Activated T-cell treated with anti-CD3 and anti-CD28 coated beads, Interleukin-2, amount 50 U/mL, for 1 hour (primary cell): ENCODE results near the gene SNED1.

Experiments used
- DNase-seq: peaks from one replicate; pipeline ENCODE4 v3.0.0-alpha.2; 2020

Gene SNED1

DNA sequence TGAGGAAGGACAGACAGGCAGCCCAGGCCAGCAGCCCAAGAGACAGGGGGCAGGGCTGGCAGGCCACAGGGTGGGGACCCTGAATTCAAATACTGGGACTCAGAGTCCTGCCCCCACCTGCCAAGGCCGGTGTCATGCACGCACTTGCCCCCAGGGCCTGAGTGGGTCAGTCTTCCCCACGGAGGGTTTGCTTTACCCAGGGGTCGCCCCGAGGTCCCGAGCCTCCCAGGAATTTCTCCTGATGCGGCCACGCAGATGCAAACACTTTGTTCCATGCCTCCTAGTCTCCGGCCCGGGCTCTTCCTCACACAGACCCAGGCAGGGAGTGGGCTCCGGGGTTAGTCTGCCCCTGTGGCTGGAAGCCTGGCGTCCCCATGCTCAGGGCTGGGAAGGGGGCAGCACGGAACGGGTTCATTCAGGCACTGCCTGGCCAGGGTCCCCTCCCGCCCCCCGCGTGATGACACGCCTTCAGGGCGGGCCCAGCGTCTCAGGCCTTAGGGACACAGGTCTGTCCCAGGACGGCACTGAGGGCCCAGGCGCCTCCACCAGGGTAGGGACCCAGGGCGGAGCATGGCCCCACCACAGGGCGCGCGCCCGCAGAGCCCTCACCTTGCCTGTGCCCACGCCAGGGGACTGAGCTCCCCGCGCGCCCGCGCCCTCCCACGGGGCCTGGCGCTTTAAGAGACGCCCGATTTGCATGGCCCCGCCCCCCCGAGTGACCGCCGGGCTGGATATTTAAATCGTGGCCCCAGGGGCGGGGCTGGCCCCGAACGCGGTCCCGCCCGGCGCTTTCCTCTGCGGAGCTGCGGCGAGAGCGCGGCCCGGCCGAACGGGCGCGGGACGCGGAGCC, at the start of gene SNED1:
Gene SNED1 (plus strand): TSS at position 763 of the 850 bp plus-strand sequence. CDS start 220 bp downstream, outside the sequence.
- DNase-seq: peak; percentile 72

DNA sequence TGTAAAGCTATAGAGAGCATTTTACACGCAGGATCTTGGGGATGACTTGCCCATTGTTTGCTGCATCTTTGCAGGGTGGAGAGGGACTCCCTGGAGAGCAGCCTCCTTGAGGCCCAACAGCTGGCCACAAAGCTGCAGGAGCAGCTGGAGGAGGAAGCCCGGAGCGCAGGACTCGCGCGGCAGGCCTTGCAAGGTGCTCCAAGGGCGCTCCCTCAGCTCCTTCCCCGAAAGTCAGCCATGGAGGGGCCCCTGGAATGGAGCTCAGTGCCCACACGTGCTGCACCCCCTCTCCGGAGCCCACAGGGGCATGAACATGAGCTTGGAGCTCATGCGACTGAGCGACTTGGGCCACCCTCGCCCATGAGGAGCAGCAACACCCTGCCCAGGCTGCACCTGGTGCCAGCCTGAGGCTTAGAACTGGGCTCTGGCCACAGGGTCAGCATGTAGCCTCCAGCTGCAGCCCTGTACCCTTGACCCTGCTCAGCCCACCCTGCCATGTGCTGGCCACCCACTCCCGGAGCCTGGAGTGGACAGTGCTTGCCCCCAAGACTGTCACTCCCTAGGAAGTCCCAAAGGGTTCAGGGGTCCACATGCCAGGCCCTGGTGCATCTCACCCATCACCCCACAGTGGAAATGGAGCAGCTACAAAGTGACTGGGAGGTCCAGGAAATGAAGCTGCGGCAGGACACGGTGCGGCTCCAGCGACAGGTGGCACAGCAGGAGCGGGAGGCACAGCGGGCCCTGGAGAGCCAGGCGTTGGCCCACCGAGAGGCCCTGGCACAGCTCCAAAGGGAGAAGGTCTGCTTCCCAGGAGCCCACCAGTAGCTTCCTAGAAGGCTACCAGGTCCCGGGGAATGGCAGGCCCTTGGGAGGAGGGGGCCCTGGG, 49.3 kb upstream of the SNED1 start:
- DNase-seq: no peak

DNA sequence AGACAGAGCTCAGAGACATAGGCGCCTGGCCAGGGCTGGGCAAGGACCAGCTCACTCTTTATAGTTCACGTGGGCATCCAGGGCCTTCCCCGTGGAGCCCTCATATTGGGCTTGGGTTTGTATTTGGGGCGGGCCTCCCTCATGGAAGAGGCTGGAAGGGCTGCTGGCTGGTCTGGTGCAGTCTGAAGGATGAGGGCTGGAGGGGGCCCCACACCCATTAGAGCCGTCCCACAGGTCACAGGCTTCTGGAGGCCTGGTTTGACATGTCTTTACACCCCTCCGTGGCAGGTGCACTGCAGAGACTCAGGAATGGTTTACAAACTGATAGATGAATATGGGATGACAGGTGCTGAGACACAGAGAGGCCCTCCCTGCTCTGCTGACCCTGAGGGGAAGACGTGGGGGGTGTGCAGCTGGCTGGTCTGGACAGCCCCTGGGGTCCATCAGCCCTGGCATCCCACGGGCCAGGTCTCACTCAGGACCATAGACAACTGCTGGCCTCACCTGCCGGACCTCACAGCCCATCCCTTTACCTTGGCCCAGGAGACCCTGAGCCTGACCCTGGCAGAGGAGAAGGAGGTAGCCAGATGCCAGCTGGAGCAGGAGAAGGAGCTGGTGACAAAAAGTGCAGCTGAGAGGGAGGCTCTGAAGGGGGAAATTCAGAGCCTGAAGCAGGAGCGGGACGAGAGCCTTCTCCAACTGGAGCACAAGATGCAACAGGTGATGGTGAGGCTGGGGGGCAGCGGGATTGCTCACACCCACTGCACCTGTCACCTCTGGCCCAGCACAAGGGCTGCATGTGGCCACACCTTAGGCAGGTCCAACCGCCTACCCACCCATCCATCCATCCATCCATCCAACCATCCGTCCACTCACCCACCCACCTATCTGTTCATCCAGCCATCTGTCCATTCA, 48.4 kb upstream of the SNED1 start:
- DNase-seq: peak; percentile 8

DNA sequence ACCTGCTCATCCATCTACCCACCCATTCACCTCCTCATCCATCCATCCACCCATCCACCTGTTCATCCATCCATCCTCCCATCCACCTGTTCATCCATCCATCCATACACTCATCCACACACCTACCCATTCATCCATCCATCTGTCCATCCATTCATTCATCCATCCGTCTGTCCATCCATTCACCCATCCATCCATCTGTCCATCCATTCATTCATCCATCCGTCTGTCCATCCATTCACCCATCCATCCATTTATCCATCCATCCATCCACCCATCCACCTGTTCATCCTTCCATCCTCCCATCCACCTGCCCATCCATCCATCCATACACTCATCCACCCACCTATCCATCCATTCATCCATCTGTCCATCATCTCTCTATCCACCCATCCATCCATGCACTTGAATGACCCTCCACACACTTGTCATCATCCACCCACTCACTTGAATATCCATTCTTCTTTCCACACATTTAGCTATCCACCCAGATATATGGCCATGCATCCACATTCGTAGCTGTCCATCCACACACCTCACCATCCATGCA, 47.3 kb upstream of the SNED1 start:
- DNase-seq: no peak

DNA sequence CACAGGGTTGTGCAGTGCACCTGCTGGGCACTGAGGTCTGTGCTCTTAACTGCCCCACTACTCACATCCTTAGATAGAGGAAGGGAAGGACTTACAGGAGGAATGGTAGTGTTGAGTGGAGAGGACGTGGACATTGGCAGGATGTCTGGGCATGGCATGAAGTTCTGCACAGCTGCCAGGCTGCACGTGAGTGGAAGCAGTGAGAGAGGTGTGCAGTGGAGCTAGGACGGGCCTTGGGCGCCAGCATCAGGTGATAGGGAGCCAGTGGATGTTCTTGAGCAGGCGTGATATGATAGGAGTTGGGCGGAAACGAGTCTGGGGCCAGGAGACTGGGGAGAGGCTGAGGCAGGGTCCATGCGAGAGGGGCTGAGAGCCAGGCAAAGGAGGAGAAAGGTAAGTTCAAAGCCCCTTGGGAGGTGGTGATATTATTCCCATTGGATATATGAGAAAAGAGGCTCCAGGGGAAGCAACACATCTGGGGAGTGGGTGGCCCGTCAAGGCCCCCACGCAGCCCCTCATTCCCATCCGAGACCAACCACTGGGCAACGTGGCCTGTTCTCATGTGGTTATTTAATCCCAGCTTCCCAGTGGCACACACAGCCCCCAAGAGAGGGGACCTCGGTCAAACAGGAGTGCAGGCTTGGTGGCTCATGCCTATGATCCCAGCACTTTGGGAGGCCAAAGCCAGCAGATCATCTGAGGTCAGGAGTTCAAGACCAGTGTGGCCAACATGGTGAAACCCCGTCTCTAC, 45.7 kb upstream of the SNED1 start:
- DNase-seq: no peak

DNA sequence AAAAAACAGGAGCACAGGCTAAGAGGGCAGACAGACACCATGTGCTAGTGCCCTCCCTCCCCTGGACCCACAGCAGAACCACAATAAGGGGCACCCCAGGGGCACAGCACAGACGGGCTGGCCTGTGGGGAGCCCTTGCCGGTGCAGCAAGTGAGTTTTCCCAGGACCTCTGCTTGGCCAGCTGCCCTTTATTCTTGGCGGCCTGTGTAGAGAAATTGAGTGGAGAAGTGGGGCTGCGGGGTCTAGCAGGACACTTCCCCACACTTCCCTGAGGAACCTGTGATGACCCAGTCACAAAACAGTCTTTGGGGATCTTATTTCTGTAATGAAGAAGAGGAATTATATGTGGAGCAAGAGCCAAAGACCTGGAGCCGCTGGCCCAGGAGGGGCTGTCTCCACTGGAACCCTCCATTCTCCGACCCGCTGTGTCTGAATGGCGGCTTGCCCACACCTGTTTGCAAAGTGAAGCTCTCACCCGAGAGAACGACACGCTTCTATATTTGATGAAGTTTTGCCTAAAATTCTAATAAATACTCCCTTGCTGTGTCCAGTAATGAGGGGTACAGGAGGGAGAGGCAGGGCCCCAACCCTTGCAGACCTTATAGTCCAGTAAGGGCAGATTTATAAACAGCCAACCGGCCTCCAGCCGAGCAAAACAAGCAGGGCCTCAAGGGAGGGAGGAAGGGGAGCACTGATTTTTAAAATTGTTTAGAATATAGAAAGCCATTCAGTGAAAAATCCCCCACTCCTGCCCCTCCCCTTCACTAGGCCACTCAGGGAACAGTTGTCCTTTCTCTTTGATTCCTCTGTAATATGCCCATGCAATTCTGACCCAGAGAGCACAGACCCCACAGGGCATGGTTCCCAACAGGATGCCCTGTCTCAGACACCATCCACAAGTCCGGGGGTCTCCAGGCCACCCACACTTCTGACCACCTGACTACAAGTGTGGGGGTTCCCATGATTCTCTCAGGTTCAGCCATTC, 44.7 kb upstream of the SNED1 start:
- DNase-seq: no peak

DNA sequence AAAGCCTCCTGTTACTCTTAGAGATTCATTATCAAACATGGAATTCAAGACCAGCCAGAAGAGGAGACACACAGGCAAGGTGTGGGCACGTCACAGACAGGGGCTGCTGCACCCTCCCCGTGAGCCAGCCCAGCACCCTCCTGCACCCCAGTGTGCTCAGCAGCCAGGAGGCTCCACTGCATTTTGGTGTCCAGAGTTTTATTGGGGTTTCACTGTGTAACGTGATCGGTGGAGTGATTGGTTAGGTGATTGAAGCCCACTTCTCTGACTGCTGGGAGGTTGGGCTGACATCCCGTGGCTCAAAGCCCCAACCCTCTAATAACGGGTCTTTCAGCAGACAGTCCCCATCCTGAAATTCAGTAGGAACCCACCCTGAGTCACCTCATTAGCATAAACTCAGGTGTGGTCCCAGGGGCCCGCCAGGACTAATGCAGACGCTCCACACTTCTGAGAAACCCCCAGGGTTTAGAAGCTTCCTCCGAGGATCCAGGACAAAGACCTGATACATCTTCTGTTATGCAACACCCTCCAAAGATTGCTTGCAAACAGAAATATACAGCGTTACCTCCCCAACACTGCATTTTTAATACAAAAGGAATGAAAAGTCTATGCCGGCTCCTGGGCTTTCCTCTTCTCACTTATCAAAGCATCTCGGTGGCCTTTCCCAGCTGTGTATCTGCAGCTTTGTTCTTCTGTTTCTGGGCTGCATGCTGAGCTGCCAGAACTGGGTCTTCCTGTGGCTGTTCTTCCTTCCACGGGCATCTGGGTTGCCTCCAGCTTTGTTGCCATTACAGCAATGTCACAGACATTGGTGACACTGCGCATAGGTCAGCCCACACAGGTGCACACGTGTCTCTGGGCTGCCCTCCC, 43.7 kb upstream of the SNED1 start:
- peak; percentile 13 for DNase-seq

DNA sequence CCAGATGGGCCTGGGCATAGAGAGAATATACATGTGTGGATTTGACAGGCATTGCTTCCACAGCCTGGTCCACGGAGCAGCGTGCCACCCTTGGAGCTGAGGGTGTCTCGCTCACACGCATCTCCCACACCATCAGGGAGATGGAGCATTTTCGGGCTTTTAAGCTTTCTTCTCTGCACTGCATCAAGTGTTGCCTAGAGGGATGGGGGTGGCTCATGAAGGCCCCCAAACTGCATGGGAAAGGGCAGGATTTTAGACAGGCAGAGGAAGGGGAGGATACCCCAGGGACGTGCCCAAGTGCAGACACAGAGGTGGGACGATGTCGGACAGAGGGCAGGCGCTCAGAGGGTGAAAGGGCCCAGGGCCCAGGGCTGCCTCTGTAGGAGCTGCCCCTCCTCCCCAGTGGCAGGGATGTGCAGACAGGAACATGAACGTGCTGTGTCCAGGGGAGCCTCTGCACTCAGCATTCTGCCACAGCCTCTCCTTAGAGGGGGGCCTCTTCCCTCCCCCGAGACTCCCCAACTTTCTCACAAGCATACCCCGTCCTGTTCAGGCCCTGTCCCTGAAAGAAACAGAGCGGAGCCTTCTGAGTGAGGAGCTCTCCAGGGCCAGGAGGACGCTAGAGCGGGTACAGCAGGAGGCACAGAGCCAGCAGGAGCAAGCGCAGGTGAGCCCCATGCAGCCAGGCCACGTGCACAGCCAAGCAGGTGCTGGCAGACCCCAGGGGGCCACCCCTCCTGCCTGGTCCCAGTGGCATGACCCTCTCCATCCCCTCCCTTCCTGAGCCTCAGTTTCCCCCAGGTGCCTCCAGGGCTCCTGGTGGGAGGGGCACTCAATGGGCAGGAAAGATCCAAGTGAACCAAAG, 42.9 kb upstream of the SNED1 start:
- no peak for DNase-seq

DNA sequence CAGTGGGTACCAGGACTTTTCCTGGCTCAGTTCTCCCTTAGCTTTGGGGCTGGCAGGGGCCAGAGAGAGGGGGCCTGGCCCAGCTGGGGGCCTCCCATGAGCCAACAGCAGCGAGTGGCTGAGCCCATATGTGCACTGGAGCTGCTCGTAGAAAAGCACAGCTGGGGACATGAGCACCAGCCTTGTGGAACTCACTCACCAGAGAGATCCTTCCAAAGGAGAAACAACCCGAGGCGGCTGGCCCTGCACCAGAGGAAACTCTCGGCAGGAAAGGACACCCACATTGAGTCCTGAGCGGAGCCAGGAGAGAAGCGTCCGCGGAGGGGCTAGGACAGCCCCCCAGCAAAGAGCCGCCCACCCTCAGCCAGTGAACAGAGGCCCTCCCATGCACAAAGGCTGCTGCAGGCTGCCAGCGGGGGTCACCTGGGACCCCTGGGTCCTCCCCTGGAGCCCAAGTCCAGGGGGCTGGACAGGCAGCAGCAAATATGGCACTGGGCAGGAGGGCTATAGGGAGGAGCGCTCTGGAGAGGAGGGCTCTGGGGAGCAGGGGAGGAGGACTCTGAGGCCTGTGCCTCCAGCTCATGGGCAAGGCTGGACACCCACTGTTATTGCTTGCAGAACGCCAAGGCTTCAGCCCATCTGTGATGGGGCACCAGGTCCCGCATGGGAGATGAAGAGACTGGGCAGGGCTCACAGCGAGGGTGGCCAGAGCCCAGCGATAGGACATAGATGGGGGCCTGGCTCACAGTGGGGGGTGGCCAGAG, 42.1 kb upstream of the SNED1 start:
- no peak for DNase-seq

DNA sequence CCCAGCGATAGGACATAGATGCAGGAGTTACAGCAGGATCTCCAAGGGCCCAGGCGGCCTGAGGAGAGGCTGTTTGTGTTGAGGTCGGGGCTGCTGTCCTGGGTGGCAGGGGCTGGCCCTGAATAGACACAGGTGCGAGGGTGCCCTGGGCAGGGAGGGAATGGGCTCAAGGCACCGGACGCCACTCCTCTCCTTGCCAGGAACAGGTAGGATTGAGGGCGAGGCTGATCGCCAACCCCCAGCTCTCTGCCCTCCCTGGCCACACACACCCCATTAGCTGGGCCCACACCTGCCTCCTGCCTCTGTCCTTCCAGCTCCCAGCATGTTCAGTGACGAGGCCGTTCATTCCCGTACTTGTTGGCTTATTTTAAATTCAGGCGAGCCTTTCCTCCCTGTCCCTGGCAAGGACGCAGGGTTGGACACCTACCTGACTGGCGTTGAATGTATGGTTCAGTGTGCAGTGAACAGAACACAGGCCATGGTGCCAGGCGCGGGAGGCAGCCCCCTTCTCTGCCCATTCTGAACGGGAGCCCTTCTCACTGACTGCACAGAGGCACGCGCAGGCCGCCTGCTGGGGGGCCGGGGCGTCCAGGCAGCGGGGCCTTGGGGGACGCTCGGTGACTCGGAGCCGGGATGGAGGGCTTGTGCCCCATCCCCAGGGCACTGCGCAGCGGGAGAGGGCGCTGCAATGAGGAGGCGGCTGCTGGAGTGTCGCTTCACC, 41.3 kb upstream of the SNED1 start:
- no peak for DNase-seq

DNA sequence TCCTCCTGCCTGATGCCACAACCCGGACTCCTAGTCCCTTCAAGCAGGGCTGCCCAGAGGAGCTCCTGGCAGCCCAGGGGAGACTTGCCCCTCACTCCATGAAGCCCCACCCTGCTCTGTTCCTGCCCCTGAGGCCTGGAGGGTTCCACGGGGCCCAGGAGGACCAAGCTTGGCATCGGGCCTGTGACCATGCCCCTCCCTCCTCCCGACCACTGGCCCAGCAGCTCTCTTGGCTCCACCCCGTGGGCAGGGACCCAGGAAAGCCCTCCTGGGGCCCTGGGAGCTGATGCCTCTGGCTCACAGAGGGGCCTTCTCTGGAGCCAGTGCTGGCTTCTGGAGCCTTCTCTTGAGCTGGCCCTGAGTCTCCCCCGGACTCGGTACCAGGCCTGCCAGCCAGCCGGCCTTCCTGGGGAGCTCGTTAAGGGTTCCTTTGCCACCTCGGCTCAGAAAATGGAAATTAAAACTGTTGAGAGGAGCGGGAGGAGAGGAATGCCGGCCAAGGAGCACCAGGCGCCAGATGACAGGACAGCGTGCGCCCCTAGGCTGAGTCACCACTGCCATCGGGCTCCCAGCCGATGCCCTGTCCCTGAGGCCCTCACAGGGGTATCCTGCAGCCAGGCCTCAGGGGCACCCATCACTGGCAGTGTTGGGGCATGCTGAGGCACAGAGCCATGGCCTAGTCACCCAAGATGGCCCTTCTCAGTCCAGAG, 40.6 kb upstream of the SNED1 start:
- no peak for DNase-seq

DNA sequence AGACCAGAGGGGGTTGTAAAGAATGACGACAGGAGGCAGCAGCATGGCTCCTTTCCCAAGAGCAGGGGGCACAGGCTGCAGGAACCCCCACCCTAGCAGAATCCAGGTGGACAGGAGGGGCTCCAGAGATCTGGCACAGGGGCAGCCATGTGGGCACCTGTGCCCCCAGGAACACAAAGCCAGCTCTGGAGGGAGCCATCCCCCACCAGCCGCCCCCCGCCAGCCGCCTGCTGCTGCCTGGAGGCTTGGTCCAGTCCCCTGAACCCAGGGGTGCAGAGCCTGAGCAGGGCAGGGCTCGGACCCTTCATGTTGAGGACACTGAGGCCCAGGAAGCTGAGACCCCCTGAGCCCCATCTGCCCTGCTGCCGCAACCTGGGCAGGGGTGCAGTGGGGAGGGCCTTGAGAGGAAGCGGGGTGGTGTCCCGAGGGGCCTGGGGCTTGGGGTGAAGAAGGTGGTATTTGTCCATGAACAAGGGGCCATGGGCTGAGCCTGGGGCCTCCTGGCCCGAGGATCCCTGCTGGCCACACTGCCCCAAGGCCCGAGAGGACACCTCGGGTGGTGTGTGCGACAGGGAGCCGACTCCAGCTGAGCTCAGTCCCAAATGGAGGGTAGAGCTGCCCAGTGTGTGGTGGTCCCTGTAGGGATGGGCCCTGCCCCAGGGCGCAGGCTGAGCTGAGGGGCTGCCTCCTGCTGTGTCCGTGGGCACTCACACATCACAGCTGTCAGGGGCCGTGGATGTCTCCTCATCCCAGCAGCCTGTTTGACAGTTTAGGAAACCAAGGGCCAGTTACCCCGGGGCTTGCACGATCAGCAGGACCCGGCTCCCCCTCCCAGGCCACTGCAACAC, 39.8 kb upstream of the SNED1 start:
- no peak for DNase-seq

DNA sequence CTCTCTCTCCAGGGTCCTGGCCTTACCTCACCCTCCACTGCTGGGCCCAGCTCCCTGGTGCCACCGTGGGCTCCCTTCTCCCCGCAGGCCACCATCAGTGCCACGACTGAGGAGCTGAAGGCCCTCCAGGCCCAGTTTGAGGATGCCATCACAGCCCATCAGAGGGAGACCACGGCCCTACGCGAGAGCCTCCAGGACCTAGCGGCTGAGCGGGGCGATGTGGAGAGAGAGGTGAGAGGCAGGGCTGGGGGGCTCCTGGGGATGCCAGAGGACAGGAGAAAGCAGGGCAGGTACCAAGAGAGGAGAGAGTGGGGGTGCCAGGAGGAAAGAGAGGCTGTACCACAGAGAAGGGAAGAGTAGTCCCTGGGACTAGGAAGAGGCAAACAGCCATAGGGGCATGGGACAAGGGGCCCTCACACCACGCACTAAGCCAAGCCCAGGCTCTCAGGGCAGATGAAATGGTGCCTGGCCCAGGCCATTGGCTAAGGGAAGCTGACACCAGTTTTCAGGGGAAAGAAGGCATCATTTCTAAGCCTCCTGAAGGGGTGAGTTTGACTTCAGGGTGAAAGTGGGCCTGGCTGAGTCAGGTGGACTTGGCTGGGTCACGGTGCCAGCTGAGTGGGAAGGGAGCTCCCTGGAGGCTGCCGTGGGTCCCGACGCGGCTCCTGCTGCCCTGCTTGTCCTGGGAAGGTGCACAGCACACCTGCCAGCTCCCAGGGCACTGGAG, 39.0 kb upstream of the SNED1 start:
- DNase-seq: no peak

DNA sequence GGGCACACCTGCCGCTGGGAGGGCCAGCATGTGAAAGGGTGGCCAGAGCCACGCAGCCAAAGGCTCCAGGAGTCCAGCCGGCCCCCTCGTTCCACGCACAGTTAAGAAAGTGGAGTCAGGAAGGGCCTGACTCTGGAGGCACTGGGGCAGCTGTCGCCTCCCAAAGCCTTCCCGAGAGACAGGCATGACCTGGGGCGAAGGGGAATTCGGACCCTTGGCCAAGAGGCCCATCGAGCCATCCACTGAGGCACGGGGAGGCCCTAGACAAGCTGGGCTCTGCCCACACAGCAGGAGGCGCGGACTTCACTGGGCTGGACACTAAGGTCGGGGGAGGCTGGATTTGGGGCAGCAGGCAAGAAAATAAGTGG, 38.5 kb upstream of the SNED1 start:
- no peak for DNase-seq
